GM13977 (cell line): ENCODE results near the gene SLC9B1.
"Not testable (repeated sequence)": the region's sequence is repeated elsewhere in the genome, so short reads cannot be mapped to it uniquely, and the experiment has no call there.

ENCODE experiments used
- DNase-seq: peaks from one replicate; pipeline ENCODE4 v3.0.0; 2012; ENCODE audit warnings: low spot score
- in situ Hi-C: fragments of 300-500 bp; cut with MboI; formaldehyde crosslinking; loops from one replicate; pipeline ENCODE4 v1.12.0; 2022; ENCODE audit warnings: low sequenced_read_pairs, low pct_unique_long_range_greater_than_20kb, mixed read lengths, inconsistent platforms; ENCODE audit not compliant: unreplicated experiment
- TF ChIP-seq, protein P1 (sequence below): IDR thresholded peaks from 2 replicates; pipeline ENCODE4 v1.5.1; 2012; ENCODE audit warnings: mild to moderate bottlenecking, control low read depth; ENCODE audit not compliant: insufficient read depth; ENCODE audit errors: extremely low read depth, missing control alignments

Gene SLC9B1

DNA sequence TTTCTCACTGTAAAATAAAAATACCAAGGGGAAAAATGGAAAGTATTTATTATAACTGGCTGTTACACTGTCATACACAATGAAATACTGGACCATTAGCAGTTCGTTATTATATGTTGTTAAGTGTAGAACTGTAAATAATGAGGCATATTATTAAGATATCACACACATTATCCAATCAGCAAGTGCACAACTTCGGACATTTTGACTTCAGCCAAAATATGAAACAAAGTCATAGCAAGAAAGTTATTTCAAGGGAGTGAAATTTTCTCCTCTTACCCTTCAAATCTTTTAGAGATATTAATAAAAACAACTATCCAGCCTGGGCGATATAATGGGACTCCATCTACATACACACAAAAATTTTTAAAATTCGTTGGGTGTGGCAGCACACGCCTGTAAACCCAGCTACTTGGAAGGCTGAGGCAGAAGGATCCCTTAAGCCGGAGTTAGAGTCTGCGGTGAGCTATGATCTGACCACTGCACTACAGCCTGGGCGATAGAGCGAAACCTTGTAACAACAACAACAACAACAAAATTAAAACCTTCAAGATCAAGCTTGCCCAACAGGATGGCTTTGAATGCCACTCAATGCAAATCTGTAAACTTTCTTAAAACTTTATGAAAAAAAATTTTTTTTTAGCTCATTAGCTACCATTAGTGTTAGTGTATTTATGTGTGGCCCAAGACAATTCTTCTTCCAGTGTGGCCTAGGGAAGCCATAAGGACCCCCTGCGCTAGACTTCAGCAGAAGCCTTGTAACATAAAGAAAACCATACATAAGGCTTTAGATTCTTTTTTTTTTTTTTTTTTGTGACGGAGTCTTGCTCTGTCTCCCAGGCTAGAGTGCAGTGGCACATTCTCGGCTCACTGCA is 152.0 kb downstream of the SLC9B1 start:
- in situ Hi-C loops, result no loop called here
- no peak for DNase-seq
- TF ChIP-seq, protein P1, sequence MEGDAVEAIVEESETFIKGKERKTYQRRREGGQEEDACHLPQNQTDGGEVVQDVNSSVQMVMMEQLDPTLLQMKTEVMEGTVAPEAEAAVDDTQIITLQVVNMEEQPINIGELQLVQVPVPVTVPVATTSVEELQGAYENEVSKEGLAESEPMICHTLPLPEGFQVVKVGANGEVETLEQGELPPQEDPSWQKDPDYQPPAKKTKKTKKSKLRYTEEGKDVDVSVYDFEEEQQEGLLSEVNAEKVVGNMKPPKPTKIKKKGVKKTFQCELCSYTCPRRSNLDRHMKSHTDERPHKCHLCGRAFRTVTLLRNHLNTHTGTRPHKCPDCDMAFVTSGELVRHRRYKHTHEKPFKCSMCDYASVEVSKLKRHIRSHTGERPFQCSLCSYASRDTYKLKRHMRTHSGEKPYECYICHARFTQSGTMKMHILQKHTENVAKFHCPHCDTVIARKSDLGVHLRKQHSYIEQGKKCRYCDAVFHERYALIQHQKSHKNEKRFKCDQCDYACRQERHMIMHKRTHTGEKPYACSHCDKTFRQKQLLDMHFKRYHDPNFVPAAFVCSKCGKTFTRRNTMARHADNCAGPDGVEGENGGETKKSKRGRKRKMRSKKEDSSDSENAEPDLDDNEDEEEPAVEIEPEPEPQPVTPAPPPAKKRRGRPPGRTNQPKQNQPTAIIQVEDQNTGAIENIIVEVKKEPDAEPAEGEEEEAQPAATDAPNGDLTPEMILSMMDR, result no peak

DNA sequence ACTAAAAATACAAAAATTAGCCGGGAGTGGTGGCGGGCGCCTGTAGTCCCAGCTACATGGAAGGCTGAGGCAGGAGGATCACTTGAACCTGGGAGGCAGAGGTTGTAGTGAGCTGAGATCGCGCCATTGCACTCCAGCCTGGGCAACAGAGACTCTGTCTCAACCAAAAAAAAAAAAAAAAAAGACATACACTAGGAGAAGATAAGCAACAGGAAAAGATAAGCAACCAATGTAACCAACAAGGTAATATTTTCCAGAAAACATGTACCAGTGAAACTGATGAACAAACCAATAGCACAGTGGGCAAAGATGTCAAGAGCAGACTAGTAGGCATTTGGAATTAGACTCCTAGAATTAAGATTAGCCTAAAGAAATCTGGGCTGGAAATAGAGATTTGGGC is 154.2 kb downstream of the SLC9B1 start:
- DNase-seq, in situ Hi-C loops: not testable (repeated sequence)

DNA sequence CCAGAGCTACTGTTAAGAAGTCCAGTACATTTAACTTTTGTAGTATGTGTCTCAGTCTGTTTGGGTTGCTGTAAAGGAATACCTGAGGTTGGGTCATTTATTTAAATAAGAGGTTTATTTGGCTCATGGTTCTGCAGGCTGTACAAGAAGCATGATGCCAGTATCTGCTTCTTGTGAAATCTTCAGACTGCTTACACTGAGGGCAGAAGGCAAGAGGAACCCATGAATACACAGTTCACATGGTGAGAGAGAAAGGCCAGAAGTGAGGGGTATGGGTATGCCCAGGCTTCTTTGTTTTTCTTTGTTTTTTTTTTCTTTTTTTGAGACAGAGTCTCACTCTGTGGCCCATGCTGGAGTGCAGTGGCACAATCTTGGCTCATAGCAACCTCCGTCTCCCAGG is 156.8 kb downstream of the SLC9B1 start:
- in situ Hi-C loops, result no loop called here
- TF ChIP-seq, protein P1, result no peak
- no peak for DNase-seq

DNA sequence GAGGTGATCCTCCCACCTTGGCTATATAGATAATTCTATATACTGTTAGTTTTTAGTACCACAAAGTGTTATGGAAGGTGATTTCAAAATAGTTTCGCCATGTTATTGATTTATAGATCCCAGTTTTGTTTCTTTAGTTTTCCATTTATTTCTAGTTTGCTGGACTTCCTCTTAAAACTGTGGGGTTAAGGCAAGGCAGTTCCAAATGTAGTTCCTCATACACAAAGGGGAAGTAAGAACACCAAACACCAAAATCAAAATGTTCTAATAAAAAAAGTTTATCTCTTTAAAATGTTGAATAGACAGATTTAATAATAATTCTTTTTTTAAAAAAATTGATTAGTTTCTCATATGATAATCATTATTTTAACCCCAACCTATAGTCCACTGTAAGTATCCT is 157.5 kb downstream of the SLC9B1 start:
- in situ Hi-C loops, result no loop called here
- DNase-seq, result no peak
- TF ChIP-seq, protein P1, result no peak

DNA sequence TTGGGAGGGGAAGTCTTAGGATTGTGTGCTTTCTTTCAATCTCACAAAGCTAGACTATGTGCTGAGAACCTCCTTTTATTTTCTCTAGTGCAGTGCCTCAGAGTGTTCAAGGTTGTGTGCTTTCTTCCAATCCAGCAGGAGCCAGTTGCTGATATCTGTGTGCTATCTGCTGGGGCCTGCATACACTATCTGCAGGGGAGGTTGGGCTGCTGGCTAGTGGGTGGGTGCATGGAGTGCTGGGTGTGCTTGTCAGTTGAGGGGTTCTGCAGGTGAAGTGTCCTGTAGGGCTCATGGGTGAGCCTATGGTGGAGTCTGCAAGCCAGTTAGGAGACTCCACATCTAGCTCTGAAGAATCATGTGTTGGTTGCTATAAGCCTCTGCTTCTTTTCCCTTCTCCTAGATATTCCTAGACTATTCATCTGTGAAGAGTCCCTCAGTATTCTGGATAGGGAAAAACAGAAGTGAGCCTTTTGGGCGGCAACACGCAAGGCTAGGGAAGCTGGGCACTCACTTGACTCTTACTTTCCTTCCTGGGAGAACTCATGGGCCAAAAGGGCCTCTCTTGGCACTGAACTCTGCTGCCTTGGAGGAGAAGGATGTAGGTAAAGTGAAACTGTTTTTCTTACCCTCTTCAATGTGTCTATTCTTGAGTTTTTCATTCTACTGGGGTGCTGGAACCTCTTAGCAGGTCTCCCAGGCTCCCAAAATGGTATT is 158.7 kb downstream of the SLC9B1 start:
- in situ Hi-C loops, result no loop called here
- no peak for DNase-seq
- TF ChIP-seq, protein P1, result no peak

DNA sequence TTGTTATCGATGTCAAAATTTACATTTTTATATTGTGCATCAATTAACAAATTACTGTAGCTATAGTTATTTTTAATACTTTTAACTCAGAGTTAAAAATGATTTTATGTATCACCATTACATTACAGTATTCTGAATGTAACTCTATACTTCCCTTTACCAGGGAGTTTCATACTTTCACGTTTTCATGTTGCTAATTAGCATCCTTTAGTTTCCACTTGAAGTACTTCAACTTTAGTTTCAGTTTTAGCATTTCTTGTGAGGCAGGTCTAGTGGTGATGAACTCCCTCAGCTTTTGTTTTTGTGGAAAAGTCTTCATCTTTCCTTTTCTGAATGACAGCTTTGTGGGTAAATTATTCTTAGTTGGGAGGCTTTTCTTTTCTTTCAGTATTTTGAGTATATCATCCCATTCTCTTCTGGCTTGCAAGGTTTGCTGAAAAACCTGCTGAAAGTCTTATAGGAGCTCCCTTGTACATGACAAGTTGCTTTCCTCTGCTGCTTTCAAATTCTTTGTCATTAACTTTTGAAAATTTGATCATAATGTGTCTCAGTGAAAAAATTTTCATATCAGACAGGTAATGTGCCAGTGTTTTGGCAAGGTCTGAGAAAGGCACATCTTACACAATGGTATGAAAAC is 160.6 kb downstream of the SLC9B1 start:
- TF ChIP-seq, protein P1, result no peak
- in situ Hi-C loops, result no loop called here
- DNase-seq, result no peak
